A673 (cell line): Measurements from ENCODE around the gene VPS41. TPM values are rescaled to one million over a fixed set of nuclear protein-coding genes. Genes with fewer than 3 reads are reported as not detected.

Source experiments
- BruUV-seq: library from RNA; stranded (reverse); fragments of 400-500 nt; replicated peaks from 2 replicates; lab custom pipeline; 2021; lab: Mats Ljungman, UMichigan
- CTCF ChIA-PET: fragments of 300-600 bp; sonication (Branson Sonifier 250); formaldehyde crosslinking; loops from one replicate; lab custom pipeline; 2022; ENCODE audit warnings: antibody characterized with exemption; lab: Charles Lee
- POLR2A ChIA-PET: fragments of 300-600 bp; sonication (Branson Sonifier 250); formaldehyde crosslinking; loops from one replicate; lab custom pipeline; 2022; ENCODE audit warnings: antibody characterized with exemption; ENCODE audit not compliant: low non-redundant PET; lab: Charles Lee
- DNase-seq: peaks from one replicate; pipeline ENCODE4 v3.0.0-alpha.2; 2015; ENCODE audit warnings: low spot score
- H3K27ac ChIP-seq: fragments of 200-600 bp; sonication (generic); 2 replicates; pipeline ENCODE4 v1.5.1; 2016; ENCODE audit warnings: mixed run types, low read depth, mild to moderate bottlenecking, mixed read lengths, antibody characterized with exemption, low read length; ENCODE audit not compliant: poor library complexity, severe bottlenecking
- H3K27me3 ChIP-seq: fragments of 200-600 bp; sonication (generic); replicated peaks from 2 replicates; pipeline ENCODE4 v1.6.1; 2017; ENCODE audit warnings: mixed run types, low read depth, mild to moderate bottlenecking, mixed read lengths, antibody characterized with exemption, low read length; ENCODE audit not compliant: insufficient read depth, poor library complexity
- H3K36me3 ChIP-seq: fragments of 200-600 bp; sonication (generic); 2 replicates; pipeline ENCODE4 v1.6.1; 2016; ENCODE audit warnings: mixed run types, mild to moderate bottlenecking, mixed read lengths, antibody characterized with exemption, low read length; ENCODE audit not compliant: insufficient read depth, poor library complexity, severe bottlenecking
- H3K4me1 ChIP-seq: fragments of 200-600 bp; sonication (generic); 2 replicates; pipeline ENCODE4 v1.6.1; 2017; ENCODE audit warnings: mixed run types, mild to moderate bottlenecking, mixed read lengths, antibody characterized with exemption, low read length; ENCODE audit not compliant: insufficient read depth, poor library complexity, severe bottlenecking
- H3K4me3 ChIP-seq: fragments of 200-600 bp; sonication (generic); 2 replicates; pipeline ENCODE4 v1.5.1; 2016; ENCODE audit warnings: low read depth, mixed run types, mild to moderate bottlenecking, mixed read lengths, low read length; ENCODE audit not compliant: poor library complexity, severe bottlenecking
- H3K9me3 ChIP-seq: fragments of 200-600 bp; sonication (generic); 2 replicates; pipeline ENCODE4 v1.6.1; 2016; ENCODE audit warnings: mixed run types, low read depth, mild to moderate bottlenecking, mixed read lengths, antibody characterized with exemption, low read length; ENCODE audit not compliant: poor library complexity, severe bottlenecking
- CTCF ChIP-seq: fragments of 300-800, 200-600 bp; sonication (generic); conservative IDR thresholded peaks from 2 replicates; pipeline ENCODE4 v1.5.1; 2017; ENCODE audit warnings: low read depth, mild to moderate bottlenecking, antibody characterized with exemption, low read length, moderate library complexity, mixed read lengths
- EZH2 ChIP-seq: fragments of 200-600 bp; sonication (generic); IDR thresholded peaks from 2 replicates; pipeline ENCODE4 v1.6.1; 2017; ENCODE audit warnings: borderline replicate concordance, low read depth, mild to moderate bottlenecking, mixed read lengths, antibody characterized with exemption, low read length; ENCODE audit not compliant: poor library complexity, severe bottlenecking
- intact Hi-C: fragments of 100-400 bp; cut with micrococcal nuclease; formaldehyde crosslinking; loops from one replicate; pipeline ENCODE4 v1.10.0; 2022; ENCODE audit not compliant: unreplicated experiment
- total RNA-seq: library from RNA; stranded (reverse); gene quantifications from 2 replicates; pipeline ENCODE4 v1.2.3, GENCODE V29; 2021

The VPS41 gene
- total RNA-seq, 1 experiment from 2014 or later = 45.8 TPM

- ChIA-PET POLR2A (no interaction called here), CTCF (interaction anchor here (0.6 kb wide), 1 partner anchor 789 kb away, joined by 3 read pairs; no protein-coding TSS in a partner anchor)
- intact Hi-C loops = no loop called here
- Histone ChIP-seq H3K27me3 (no peaks in the 10 kb centered on the region), H3K4me3 (no peak overlapping the region), H3K4me1 (no peaks in the 10 kb centered on the region), H3K9me3 (no peaks in the 10 kb centered on the region), H3K36me3 (no peaks in the 10 kb centered on the region), H3K27ac (no peak overlapping the region)
- no peak for DNase-seq
- no TSS peak for BruUV-seq
- no peak for TF ChIP-seq EZH2
- TF ChIP-seq CTCF = no peak
These were observed 185.7 kb downstream of the VPS41 start for GRCh38 chr7:38723327-38723726.

DNA sequence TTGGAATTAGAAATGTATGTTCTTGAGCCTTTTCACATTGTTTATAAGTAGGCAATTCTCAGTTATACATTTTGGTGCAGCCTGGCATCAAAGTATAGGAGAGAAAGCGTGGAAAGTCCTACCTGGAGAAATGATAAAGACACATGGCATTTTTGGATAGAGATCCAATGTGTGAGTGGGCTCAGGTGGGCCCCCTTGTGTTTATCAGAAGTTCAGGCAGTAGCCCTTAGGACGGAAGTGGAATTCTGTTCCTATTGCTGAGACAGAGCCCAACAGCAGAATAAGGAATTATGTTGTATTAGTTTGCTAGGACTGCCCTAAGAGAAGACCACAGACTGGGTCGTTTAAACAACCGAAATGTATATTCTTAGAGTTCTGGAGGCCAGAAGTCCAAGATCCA lies 192.6 kb downstream of the VPS41 start:
- peak; percentile 38; the same call in 1 of the 2 replicates for TF ChIP-seq CTCF
- TF ChIP-seq EZH2 = no peak
- H3K9me3 ChIP-seq = no peaks in the 10 kb centered on the region
- POLR2A ChIA-PET = no interaction called here
- no peaks in the 10 kb centered on the region for H3K36me3 ChIP-seq
- intact Hi-C loops = no loop called here
- CTCF ChIA-PET = no interaction called here
- no peaks in the 10 kb centered on the region for H3K27me3 ChIP-seq
- no peak overlapping the region for H3K4me3 ChIP-seq
- DNase-seq = no peak
- H3K4me1 ChIP-seq = no peaks in the 10 kb centered on the region
- H3K27ac ChIP-seq = no peak overlapping the region
- BruUV-seq = no TSS peak

DNA sequence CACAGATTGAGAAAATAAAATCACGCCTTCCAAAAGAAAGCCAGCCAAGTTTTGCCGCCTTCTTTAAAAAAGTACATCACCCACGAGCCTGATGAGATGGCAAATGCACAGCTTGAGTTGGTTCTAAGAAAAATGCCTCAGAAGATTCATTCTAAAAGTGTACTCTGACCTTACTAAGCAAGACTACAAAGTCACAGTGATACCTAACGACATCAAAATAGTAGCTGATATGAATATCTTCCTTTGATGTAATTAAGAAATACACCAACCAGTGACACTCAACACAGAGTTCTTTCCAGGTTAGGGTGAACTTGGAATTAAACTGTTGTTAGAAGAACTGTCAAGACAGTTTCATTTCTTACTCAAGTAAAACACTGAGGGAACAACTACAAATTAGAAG lies 199.9 kb downstream of the VPS41 start:
- H3K27ac ChIP-seq = no peak overlapping the region
- TF ChIP-seq CTCF (no peak), EZH2 (no peak)
- no peaks in the 10 kb centered on the region for H3K4me1 ChIP-seq
- BruUV-seq = no TSS peak
- intact Hi-C loops = no loop called here
- H3K9me3 ChIP-seq = no peaks in the 10 kb centered on the region
- no peaks in the 10 kb centered on the region for H3K36me3 ChIP-seq
- H3K27me3 ChIP-seq = no peaks in the 10 kb centered on the region
- no peak overlapping the region for H3K4me3 ChIP-seq
- ChIA-PET CTCF (no interaction called here), POLR2A (no interaction called here)
- no peak for DNase-seq
